GM19468 (cell line): ENCODE data around the gene BIN2.
"Not testable (repeated sequence)": the region's sequence is repeated elsewhere in the genome, so short reads cannot be mapped to it uniquely, and the experiment has no call there.

Source experiments
- ATAC-seq: cut with Tn5 transposase; IDR thresholded peaks from one replicate; pipeline ENCODE4 v1.9.1; 2021; ENCODE audit warnings: mild to moderate bottlenecking, moderate library complexity, moderate number of reproducible peaks; ENCODE audit not compliant: unreplicated experiment; ENCODE audit errors: extremely low read depth

The BIN2 gene

GRCh38 chr12:51265024-51265423 lies 59.0 kb downstream of the BIN2 start:
- ATAC-seq, result no peak

GRCh38 chr12:51264297-51264696 lies 59.7 kb downstream of the BIN2 start:
- no peak for ATAC-seq

- ATAC-seq, result no peak
Observed at GRCh38 chr12:51263341-51263740, 60.6 kb downstream of the BIN2 start.

GRCh38 chr12:51262758-51263177 lies 61.2 kb downstream of the BIN2 start:
- ATAC-seq, result no peak

GRCh38 chr12:51259600-51259999 lies 64.4 kb downstream of the BIN2 start:
- ATAC-seq, result not testable (repeated sequence)

- ATAC-seq, result no peak
Observed at GRCh38 chr12:51254536-51254935, 69.4 kb downstream of the BIN2 start.

GRCh38 chr12:51253276-51253675 lies 70.7 kb downstream of the BIN2 start:
- no peak for ATAC-seq

- ATAC-seq, result no peak
Observed at GRCh38 chr12:51247523-51248206, 76.3 kb downstream of the BIN2 start.

GRCh38 chr12:51246254-51246853 lies 77.6 kb downstream of the BIN2 start:
- no peak for ATAC-seq

- no peak for ATAC-seq
Observed at GRCh38 chr12:51245476-51246253, 78.3 kb downstream of the BIN2 start.

GRCh38 chr12:51244269-51244668 lies 79.7 kb downstream of the BIN2 start:
- ATAC-seq, result no peak

- no peak for ATAC-seq
Observed at GRCh38 chr12:51242876-51243275, 81.1 kb downstream of the BIN2 start.

- no peak for ATAC-seq
Observed at GRCh38 chr12:51242120-51242519, 81.9 kb downstream of the BIN2 start.

- no peak for ATAC-seq
Observed at GRCh38 chr12:51240971-51241370, 83.0 kb downstream of the BIN2 start.

- ATAC-seq, result peak; percentile 92
Observed at GRCh38 chr12:51238510-51239334, 85.3 kb downstream of the BIN2 start, which contains the start of gene DAZAP2. Gene DAZAP2, plus strand, starts transcription at chr12:51238826. Its CDS starts 82 bp downstream, at chr12:51238908.

- no peak for ATAC-seq
Observed at GRCh38 chr12:51238037-51238509, 85.9 kb downstream of the BIN2 start.

GRCh38 chr12:51234530-51234929 lies 89.4 kb downstream of the BIN2 start:
- no peak for ATAC-seq

GRCh38 chr12:51232642-51233041 lies 91.3 kb downstream of the BIN2 start:
- no peak for ATAC-seq
